ENCODE data around the gene ARID3A. TPM values are rescaled to one million over a fixed set of nuclear protein-coding genes. Genes with fewer than 3 reads are reported as not detected.

ARID3A gene
- total and polyA plus RNA-seq, 8 donors = 20.6 to 35.7 (median 23.6) TPM

DNA sequence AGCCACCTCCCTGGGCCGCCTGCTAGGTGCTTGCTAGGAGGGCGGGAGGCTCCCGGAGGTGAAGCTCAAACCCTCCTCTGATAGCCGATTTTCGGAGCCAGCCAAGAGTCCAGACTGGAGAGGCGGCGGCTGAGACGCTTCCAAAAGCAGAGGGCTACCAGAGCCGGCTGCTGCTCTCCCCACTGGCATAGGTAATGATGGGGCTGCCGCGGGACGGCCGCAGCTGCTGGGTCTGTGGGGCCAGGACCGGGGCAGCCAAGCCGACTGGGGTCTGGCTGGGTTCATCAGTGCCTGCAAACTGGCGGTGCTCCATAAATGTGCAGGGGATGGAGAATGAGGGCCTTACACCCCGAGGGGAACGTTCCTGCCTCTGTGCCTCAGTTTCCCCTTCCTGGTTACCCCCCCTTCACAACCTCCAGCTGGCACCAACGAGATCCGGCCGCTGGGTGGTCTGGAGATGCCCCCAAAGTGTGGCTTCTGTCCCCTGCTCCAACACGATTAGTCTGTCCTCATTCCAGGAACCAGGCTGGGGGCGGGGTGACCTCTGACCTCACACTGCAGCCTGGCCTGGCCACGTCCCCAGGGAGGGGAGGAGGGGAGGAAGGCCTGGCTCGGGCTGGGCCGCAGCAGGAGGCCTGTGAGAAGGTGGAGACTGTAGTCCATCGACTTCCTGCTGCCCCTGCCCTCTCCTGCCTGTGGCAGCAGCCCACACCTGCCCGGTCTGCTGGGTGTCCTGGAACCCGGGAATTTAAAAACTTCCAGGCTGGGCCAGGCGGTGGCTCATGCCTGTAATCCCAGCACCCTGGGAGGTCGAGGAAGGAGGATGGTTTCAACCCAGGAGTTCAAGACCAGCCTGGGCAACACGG, 54.5 kb downstream of the ARID3A start:
- Histone ChIP-seq H3K9me3 (no peaks in the 10 kb centered on the region), H3K27ac (no peak overlapping the region), H3K36me3 (no peaks in the 10 kb centered on the region), H3K4me1 (peaks cover 7 to 33% of the 10 kb centered on the region in 2 donors), H3K4me3 (no peak overlapping the region), H3K27me3 (no peaks in the 10 kb centered on the region)
- TF ChIP-seq, protein P1, sequence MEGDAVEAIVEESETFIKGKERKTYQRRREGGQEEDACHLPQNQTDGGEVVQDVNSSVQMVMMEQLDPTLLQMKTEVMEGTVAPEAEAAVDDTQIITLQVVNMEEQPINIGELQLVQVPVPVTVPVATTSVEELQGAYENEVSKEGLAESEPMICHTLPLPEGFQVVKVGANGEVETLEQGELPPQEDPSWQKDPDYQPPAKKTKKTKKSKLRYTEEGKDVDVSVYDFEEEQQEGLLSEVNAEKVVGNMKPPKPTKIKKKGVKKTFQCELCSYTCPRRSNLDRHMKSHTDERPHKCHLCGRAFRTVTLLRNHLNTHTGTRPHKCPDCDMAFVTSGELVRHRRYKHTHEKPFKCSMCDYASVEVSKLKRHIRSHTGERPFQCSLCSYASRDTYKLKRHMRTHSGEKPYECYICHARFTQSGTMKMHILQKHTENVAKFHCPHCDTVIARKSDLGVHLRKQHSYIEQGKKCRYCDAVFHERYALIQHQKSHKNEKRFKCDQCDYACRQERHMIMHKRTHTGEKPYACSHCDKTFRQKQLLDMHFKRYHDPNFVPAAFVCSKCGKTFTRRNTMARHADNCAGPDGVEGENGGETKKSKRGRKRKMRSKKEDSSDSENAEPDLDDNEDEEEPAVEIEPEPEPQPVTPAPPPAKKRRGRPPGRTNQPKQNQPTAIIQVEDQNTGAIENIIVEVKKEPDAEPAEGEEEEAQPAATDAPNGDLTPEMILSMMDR (IDR thresholded peaks at IDR 0.05) = no peak
- ATAC-seq = no peak
- DNase-seq = peak in 1 of 4 donors; percentile 78
- intact Hi-C loops (cut with DNase I) = loop anchor here (5.0 to 10.0 kb wide), 2 partner anchors 58 to 206 kb away; no protein-coding TSS in a partner anchor

DNA sequence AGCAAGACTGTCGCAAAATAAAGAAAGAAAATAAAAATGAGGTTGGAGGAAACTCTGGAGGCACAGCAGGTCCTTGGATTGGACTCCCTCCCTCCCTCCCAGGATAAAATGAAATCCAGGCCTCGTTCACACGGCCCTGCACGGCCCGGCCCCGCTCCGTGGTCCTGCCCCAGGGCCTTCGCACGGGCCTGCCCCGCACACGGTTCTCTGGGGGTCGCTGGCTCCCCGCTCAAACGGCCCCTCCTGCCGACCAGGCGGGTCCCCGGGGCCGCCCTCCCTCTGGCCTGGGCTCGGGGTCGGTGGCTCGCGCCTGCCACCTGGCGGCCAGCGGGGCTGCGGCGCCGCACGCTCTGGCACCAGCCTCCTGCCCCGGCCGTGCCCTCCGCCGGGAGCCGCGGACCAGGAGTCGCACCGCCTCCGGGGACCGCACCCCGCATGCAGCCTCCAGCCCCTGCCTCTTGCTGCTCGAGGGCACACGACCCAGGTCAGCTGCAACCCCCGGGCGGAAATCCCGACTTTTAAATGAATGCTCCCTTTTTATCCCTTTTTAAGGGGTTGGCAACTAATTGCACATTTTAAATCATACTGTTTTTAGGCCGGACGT, 56.8 kb downstream of the ARID3A start:
- H3K4me1 ChIP-seq = peaks cover 7 to 39% of the 10 kb centered on the region in 2 donors
- H3K9me3 ChIP-seq = no peaks in the 10 kb centered on the region
- no peaks in the 10 kb centered on the region for H3K27me3 ChIP-seq
- DNase-seq (peak; percentile 66 to 96 (median 79)), ATAC-seq (peak; percentile 90)
- H3K27ac ChIP-seq = no peak overlapping the region
- intact Hi-C loops (cut with DNase I) = loop anchor here (2.0 to 10.0 kb wide), 3 partner anchors 56 to 208 kb away; partner anchors contain the start of gene ARID3A (in 1 of the 2)
- H3K4me3 ChIP-seq = peak overlapping the region; percentile 8 to 21
- TF ChIP-seq, protein P1 (IDR thresholded peaks at IDR 0.05) = peak; percentile 98
- peaks cover 0 to 19% of the 10 kb centered on the region in 2 donors for H3K36me3 ChIP-seq

DNA sequence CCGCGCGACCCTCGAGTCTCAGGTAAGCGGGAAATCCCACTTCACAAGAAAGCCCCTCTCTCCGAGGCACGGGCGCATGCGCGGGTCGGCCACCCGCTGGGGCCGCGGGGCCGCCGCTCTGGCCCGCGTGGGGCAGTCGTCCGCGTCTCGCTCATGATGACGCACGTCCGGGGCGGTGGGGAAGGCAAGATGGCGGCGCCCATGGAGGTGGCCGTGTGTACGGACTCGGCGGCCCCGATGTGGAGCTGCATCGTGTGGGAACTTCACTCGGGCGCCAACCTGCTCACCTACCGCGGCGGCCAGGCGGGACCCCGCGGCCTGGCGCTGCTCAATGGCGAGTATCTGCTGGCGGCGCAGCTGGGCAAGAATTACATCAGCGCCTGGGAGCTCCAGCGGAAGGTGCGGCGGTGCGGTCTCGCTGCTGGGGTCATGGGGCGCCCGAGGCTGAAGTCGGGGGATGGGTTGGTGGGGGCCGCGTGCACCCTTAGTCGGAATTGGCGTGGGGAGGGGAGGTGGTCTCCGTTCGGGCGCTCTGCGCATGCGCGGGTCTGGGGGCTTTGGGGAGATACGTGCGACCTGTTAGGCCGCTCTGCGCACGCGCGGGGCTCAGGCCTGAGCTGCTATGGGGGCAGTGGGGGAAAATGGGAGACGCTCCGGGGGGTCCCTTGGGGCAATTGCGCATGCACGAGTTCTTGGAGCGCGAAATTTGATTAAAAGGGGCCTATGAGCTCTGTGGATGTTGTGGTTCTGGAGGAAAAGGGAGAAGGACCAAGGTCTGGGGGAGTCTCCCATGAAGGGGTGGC, 58.5 kb downstream of the ARID3A start, which contains the start of gene WDR18:
TSS of gene WDR18 (plus strand) at position 181 of the 803 bp plus-strand sequence. CDS start at position 190, 9 bp downstream.
- H3K27me3 ChIP-seq = no peaks in the 10 kb centered on the region
- DNase-seq (peak; percentile 87 to 99 (median 94)), ATAC-seq (peak; percentile 96)
- H3K4me3 ChIP-seq = peak within 1 kb of the TSS; percentile 77 to 91
- TF ChIP-seq, protein P1 (IDR thresholded peaks at IDR 0.05) = peak in 1 of 2 donors; percentile 56
- H3K4me1 ChIP-seq = peaks cover 7 to 39% of the 10 kb centered on the region in 2 donors
- H3K27ac ChIP-seq = peak within 1 kb of the TSS; percentile 70 to 77
- H3K36me3 ChIP-seq = peaks cover 0 to 29% of the 10 kb centered on the region in 2 donors
- intact Hi-C loops (cut with DNase I) = loop anchor here (5.0 to 10.0 kb wide), 2 partner anchors 62 to 210 kb away; no protein-coding TSS in a partner anchor
- no peaks in the 10 kb centered on the region for H3K9me3 ChIP-seq

DNA sequence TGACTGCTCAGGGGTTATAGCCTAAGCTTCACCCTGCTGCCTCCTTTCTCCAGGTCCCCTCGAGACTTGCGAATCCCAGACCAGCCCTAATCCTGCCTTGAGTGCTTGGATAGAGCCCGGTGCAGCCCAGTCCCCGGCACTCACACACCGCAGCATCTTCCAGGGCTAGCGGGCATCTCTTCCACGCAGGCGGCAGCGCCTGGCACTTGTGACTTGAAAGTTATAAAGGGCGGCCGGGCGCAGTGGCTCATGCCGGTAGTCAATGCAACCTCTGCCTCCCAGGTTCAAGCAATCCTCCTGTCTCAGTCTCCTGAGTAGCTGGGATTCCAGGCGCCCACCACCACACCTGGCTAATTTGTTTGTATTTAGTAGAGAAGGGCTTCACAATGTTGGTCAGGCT, 60.2 kb downstream of the ARID3A start:
- intact Hi-C loops (cut with DNase I) = loop anchor here in 1 of 2 donors (10.0 kb wide), 1 partner anchor 211 kb away; no protein-coding TSS in a partner anchor
- DNase-seq = no peak
- Histone ChIP-seq H3K4me3 (no peak overlapping the region), H3K9me3 (no peaks in the 10 kb centered on the region), H3K27ac (no peak overlapping the region), H3K4me1 (peaks cover 7 to 34% of the 10 kb centered on the region in 2 donors), H3K27me3 (no peaks in the 10 kb centered on the region), H3K36me3 (peaks cover 0 to 46% of the 10 kb centered on the region in 2 donors)
- TF ChIP-seq, protein P1 (IDR thresholded peaks at IDR 0.05) = no peak
- ATAC-seq = no peak

All from left lung (tissue), 10 donors.